H4 (cell line): ENCODE results near the gene ZNF501. TPM values are rescaled to one million over a fixed set of nuclear protein-coding genes. Genes with fewer than 3 reads are reported as not detected.

ENCODE experiments used
- total RNA-seq: library from RNA; depleted of rRNA; stranded (reverse); fragments of >200 nt; shearing (Covaris generic); gene quantifications from 2 replicates; pipeline ENCODE4 v1.2.3, GENCODE V29; 2014; rRNA removed

Gene ZNF501
- total RNA-seq, 1 experiment from 2014 or later, result 1.7 TPM

Other genes starting within 250 kb of the ZNF501 start
- 0.99 and 1.4 TPM in 2 replicates for gene ZKSCAN7, start 174.4 kb upstream of the ZNF501 start, total RNA-seq
- 0.02 and 0.08 TPM in 2 replicates for gene ZNF660, start 144.7 kb upstream of the ZNF501 start, total RNA-seq
- 6.6 and 7.1 TPM in 2 replicates for gene ZNF197, start 104.6 kb upstream of the ZNF501 start, total RNA-seq
- gene ZNF35, start 80.9 kb upstream of the ZNF501 start, total RNA-seq, result 11.0 and 14.1 TPM in 2 replicates
- gene ZNF502, start 17.0 kb upstream of the ZNF501 start, total RNA-seq, result 1.0 and 2.1 TPM in 2 replicates
- 10.4 and 10.6 TPM in 2 replicates for gene KIAA1143, start 32.0 kb downstream of the ZNF501 start, total RNA-seq
- gene KIF15, start 32.2 kb downstream of the ZNF501 start, total RNA-seq, result 11.1 and 15.7 TPM in 2 replicates
- 4.3 and 5.4 TPM in 2 replicates for gene TMEM42, start 132.3 kb downstream of the ZNF501 start, total RNA-seq
- 1.2 TPM in 1 of 2 replicates, not detected in the other for gene TGM4, start 145.0 kb downstream of the ZNF501 start, total RNA-seq
- 30.1 and 46.8 TPM in 2 replicates for gene ZDHHC3, start 246.5 kb downstream of the ZNF501 start, total RNA-seq
- gene EXOSC7, start 246.6 kb downstream of the ZNF501 start, total RNA-seq, result 49.9 and 58.8 TPM in 2 replicates